Colonic mucosa (tissue), 4 donors: Measurements from ENCODE around the gene BTBD16. TPM values are rescaled to one million over a fixed set of nuclear protein-coding genes. Genes with fewer than 3 reads are reported as not detected.

Source experiments
- DNase-seq: peaks from one replicate; pipeline ENCODE4 v3.0.0-alpha.2; 2020
- H3K27ac ChIP-seq: fragments of 200-600 bp; one replicate; pipeline ENCODE4 v1.8.0; 2021
- H3K27me3 ChIP-seq: fragments of 200-600 bp; one replicate; pipeline ENCODE4 v1.8.0; 2021
- H3K36me3 ChIP-seq: fragments of 200-600 bp; one replicate; pipeline ENCODE4 v1.8.0; 2021
- H3K4me1 ChIP-seq: fragments of 200-600 bp; one replicate; pipeline ENCODE4 v1.8.0; 2021; ENCODE audit warnings: mild to moderate bottlenecking
- H3K4me3 ChIP-seq: fragments of 200-600 bp; one replicate; pipeline ENCODE4 v1.8.0; 2021
- H3K9ac ChIP-seq, 2 donors: one replicate each; pipeline ENCODE4 v1.7.0; 2013; ENCODE audit warnings: control low read depth in 2 of 2, low read depth in 2 of 2, low read length in 2 of 2
- H3K9me3 ChIP-seq: fragments of 200-600 bp; one replicate; pipeline ENCODE4 v1.8.0; 2021
- intact Hi-C: fragments of 100-400 bp; cut with DNase I; formaldehyde crosslinking; loops from one replicate; pipeline ENCODE4 v1.14.1; 2022
- total RNA-seq, 2 donors: library from RNA; stranded (reverse); fragmentation: NEBNext Ultra II Directional in 1 of 2; extraction: Animal tissue kit (Norgen Biotek cat#: 25700) in 1 of 2; gene quantifications; one replicate each; pipeline ENCODE4 v1.2.1, GENCODE V29; 2021
- TF ChIP-seq, protein P1 (sequence below): fragments of 200-600 bp; IDR thresholded peaks from one replicate; pipeline ENCODE4 v1.8.0; 2022; ENCODE audit warnings: antibody characterized with exemption, mild to moderate bottlenecking
- donor health status: healthy.
- donor health status: DM: no; HTN: no; CAD: no.
- donor health status: DM: no; HTN: no; CAD: no.

BTBD16 gene
- total RNA-seq, 2 donors from 2014 or later = 0.13 to 0.40 TPM

DNA sequence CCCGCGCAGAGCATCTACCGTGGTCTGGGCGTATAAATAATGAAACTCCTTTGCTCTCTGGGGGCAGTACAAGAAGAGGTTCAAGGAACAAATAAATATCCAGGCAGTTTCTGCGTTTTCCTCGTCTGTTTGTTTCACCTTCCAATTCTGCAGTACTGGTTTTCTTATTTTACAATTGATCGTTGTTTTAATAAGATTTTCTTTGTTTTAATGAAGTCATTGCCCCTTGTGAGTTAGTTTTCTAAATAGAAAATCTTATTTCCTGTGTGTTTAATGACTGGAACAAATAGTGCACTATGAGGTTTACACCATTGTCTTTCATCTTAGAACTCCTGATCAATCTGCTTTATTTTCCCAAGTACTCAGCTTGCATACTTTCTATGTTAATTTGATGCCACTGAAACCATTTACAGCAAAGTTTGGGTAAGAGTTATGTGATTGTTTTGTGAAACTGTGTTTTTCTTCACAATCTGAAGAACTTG, 104.6 kb downstream of the BTBD16 start:
- no peak for DNase-seq
- no peaks in the 10 kb centered on the region for H3K9me3 ChIP-seq
- peak overlapping the region; percentile 98 for H3K27ac ChIP-seq
- intact Hi-C loops = no loop called here
- no peaks in the 10 kb centered on the region for H3K27me3 ChIP-seq
- H3K4me3 ChIP-seq = peak overlapping the region; percentile 66
- no peaks in the 10 kb centered on the region for H3K4me1 ChIP-seq
- H3K9ac ChIP-seq = peak overlapping the region; percentile 77 to 90
- H3K36me3 ChIP-seq = no peaks in the 10 kb centered on the region
- TF ChIP-seq, protein P1, sequence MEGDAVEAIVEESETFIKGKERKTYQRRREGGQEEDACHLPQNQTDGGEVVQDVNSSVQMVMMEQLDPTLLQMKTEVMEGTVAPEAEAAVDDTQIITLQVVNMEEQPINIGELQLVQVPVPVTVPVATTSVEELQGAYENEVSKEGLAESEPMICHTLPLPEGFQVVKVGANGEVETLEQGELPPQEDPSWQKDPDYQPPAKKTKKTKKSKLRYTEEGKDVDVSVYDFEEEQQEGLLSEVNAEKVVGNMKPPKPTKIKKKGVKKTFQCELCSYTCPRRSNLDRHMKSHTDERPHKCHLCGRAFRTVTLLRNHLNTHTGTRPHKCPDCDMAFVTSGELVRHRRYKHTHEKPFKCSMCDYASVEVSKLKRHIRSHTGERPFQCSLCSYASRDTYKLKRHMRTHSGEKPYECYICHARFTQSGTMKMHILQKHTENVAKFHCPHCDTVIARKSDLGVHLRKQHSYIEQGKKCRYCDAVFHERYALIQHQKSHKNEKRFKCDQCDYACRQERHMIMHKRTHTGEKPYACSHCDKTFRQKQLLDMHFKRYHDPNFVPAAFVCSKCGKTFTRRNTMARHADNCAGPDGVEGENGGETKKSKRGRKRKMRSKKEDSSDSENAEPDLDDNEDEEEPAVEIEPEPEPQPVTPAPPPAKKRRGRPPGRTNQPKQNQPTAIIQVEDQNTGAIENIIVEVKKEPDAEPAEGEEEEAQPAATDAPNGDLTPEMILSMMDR = no peak

- no peaks in the 10 kb centered on the region for H3K27me3 ChIP-seq
- DNase-seq = no peak
- H3K9me3 ChIP-seq = no peaks in the 10 kb centered on the region
- intact Hi-C loops = no loop called here
- no peak overlapping the region for H3K27ac ChIP-seq
- H3K9ac ChIP-seq = no peak overlapping the region
- H3K4me1 ChIP-seq = no peaks in the 10 kb centered on the region
- TF ChIP-seq, protein P1 = no peak
- H3K36me3 ChIP-seq = no peaks in the 10 kb centered on the region
- no peak overlapping the region for H3K4me3 ChIP-seq
Measured at GRCh38 chr10:122376364-122376961, 105.4 kb downstream of the BTBD16 start.

DNA sequence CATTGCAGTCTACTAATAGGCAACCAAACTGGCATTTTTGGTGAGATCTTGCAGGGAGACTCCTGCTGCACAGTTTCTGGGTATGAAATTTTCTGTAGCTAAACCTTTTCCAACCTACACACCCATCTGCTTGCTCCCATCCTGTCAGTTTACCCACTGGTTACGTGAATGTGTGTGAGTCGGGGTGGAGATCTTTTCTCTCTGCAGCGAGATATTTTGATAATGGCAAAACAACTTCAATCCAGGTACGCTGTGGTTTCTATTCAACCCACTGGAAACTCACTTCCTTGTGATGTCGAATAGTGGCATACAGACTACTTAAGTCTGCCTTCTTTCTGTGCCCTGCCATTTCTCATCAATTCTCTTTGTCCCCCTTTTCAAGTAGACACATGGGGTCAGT, 107.9 kb downstream of the BTBD16 start:
- TF ChIP-seq, protein P1 = no peak
- H3K27ac ChIP-seq = no peak overlapping the region
- no peaks in the 10 kb centered on the region for H3K4me1 ChIP-seq
- no peak overlapping the region for H3K9ac ChIP-seq
- intact Hi-C loops = no loop called here
- no peaks in the 10 kb centered on the region for H3K9me3 ChIP-seq
- no peak overlapping the region for H3K4me3 ChIP-seq
- no peaks in the 10 kb centered on the region for H3K27me3 ChIP-seq
- no peaks in the 10 kb centered on the region for H3K36me3 ChIP-seq
- no peak for DNase-seq

DNA sequence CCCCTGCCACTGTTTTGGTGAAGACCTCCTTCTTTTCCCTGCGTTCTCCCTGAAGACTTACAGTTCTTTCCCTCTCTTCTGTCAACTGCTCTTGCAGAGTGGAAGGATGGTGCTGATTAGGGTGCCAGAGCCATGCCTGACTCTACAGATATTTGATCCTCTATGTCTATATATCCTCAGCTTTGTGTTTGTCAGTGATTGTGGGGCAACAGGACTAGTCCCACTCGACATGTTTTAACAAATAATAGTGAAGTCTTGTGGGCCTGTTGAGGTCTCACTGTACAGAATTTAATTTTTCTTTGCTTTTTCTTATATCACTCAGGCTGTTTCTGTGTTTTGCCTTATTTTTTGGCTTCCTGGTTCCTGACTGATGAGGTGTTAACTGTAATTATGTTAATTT, 108.4 kb downstream of the BTBD16 start:
- Histone ChIP-seq H3K9me3 (no peaks in the 10 kb centered on the region), H3K36me3 (no peaks in the 10 kb centered on the region), H3K9ac (no peak overlapping the region), H3K4me3 (no peak overlapping the region), H3K27ac (no peak overlapping the region), H3K4me1 (no peaks in the 10 kb centered on the region), H3K27me3 (no peaks in the 10 kb centered on the region)
- no peak for DNase-seq
- TF ChIP-seq, protein P1 = no peak
- intact Hi-C loops = no loop called here

GRCh38 chr10:122380703-122381102, 109.6 kb downstream of the BTBD16 start:
- TF ChIP-seq, protein P1 = no peak
- no peak overlapping the region for H3K27ac ChIP-seq

More at GRCh38 chr10:122380703-122381102, 109.6 kb downstream of the BTBD16 start:
- Histone ChIP-seq H3K9me3 (no peaks in the 10 kb centered on the region), H3K27me3 (no peaks in the 10 kb centered on the region), H3K9ac (no peak overlapping the region), H3K36me3 (no peaks in the 10 kb centered on the region), H3K4me1 (no peaks in the 10 kb centered on the region), H3K4me3 (no peak overlapping the region)
- no peak for DNase-seq
- intact Hi-C loops = no loop called here
